Adrenal gland (tissue), 12 donors: ENCODE data around the gene VAPA. TPM values are rescaled to one million over a fixed set of nuclear protein-coding genes. Genes with fewer than 3 reads are reported as not detected.
A peak's percentile ranks its signal among the peaks of the same experiment; 100 is the strongest.

Experiments used
- DNase-seq, 7 donors: peaks; one replicate each; pipeline ENCODE4 v3.0.0-alpha.2; 2019 to 2020
- H3K27ac ChIP-seq, 5 donors: fragments of 200-600 bp; sonication (generic) in 4 of 5; 1 replicate in 3 of 5; 2 replicates in 2 of 5; pipeline versions ENCODE4 v1.5.1 to v1.8.0; 2016 to 2020; ENCODE audit warnings: mild to moderate bottlenecking in 1 of 5
- H3K27me3 ChIP-seq: fragments of 200-600 bp; 2 replicates; pipeline ENCODE4 v1.8.0; 2021
- H3K36me3 ChIP-seq, 2 donors: fragments of 200-600 bp; replicated peaks in 1 of 2; 1 replicate in 1 of 2; 2 replicates in 1 of 2; pipeline versions ENCODE4 v1.5.1 to v1.8.0; 2018 to 2022
- H3K4me1 ChIP-seq, 2 donors: fragments of 200-600 bp; replicated peaks in 1 of 2; 1 replicate in 1 of 2; 2 replicates in 1 of 2; pipeline versions ENCODE4 v1.5.1 to v1.8.0; 2018 to 2021
- H3K4me3 ChIP-seq, 4 donors: fragments of 200-600 bp; sonication (generic) in 3 of 4; one replicate each; pipeline ENCODE4 v1.5.1; 2016 to 2018
- H3K9me3 ChIP-seq, 3 donors: fragments of 200-600 bp; sonication (generic) in 1 of 3; replicated peaks in 1 of 3; 1 replicate in 2 of 3; 2 replicates in 1 of 3; pipeline versions ENCODE4 v1.5.1 to v1.8.0; 2016 to 2021
- POLR2A ChIP-seq, 2 donors: fragments of 450-650 bp; IDR thresholded peaks; one replicate each; pipeline ENCODE4 v1.6.1; 2017; ENCODE audit warnings: antibody characterized with exemption in 2 of 2, mild to moderate bottlenecking in 2 of 2, moderate library complexity in 1 of 2
- WGBS, 4 donors: extraction: QIAGEN DNeasy Blood & Tissue Kit in 2 of 4; methylation state at CpG; one replicate each; pipeline versions ENCODE4 v1.1.5 to v1.1.7; 2013 to 2017; 5-methylcytosine and 5-hydroxymethylcytosine counted together
- intact Hi-C, 2 donors: fragments of 100-400 bp; cut with DNase I; formaldehyde crosslinking; loops; one replicate each; pipeline versions ENCODE4 v1.14.1 to v1.15.0; 2022 to 2023
- polyA plus RNA-seq, 3 donors: library from polyadenylated mRNA; stranded (reverse); fragments of 200-250 nt in 2 of 3; fragments of 350-450 nt in 1 of 3; fragmentation: Illumina TruSeq in 1 of 3; extraction: RNeasy Lipid Tissue Mini Kit (QIAGEN cat#74804) in 1 of 3; gene quantifications; one replicate each; pipeline ENCODE4 v1.2.3, GENCODE V29; 2013 to 2014
- total RNA-seq, 9 donors: library from RNA; depleted of rRNA in 4 of 9; stranded (reverse); fragments of >200 nt in 4 of 9; fragments of 120-200 nt in 1 of 9; fragmentation: NEBNext Ultra II Directional in 1 of 9; extraction: Animal tissue kit (Norgen Biotek cat#: 25700) in 1 of 9; gene quantifications; one replicate each; pipeline versions ENCODE4 v1.1.0 to v1.2.4, GENCODE V29; 2013 to 2023
- TF ChIP-seq, protein P1 (sequence below), 6 experiments: fragments of 450-650 bp in 4 of 6; fragments of 200-600 bp in 2 of 6; sonication (generic) in 1 of 6; IDR thresholded peaks; 1 replicate in 5 of 6; 2 replicates in 1 of 6; pipeline versions ENCODE4 v1.5.1 to v1.8.0; 2016 to 2021; ENCODE audit warnings: antibody characterized with exemption in 6 of 6, mild to moderate bottlenecking in 2 of 6, moderate library complexity in 1 of 6
- donor health status: healthy with polysubstance abuse.
- donor health status: Bipolar disorder and iron deficiency.
- donor health status: DM: yes; HTN: yes; CAD: no.
- donor health status: DM: no; HTN: no; CAD: no.
- donor health status: DM: no; HTN: no; CAD: no.
- donor health status: DM: yes; HTN: yes; CAD: no.

VAPA gene
- total and polyA plus RNA-seq, 12 donors: 71.3 to 900 (median 436) TPM

DNA sequence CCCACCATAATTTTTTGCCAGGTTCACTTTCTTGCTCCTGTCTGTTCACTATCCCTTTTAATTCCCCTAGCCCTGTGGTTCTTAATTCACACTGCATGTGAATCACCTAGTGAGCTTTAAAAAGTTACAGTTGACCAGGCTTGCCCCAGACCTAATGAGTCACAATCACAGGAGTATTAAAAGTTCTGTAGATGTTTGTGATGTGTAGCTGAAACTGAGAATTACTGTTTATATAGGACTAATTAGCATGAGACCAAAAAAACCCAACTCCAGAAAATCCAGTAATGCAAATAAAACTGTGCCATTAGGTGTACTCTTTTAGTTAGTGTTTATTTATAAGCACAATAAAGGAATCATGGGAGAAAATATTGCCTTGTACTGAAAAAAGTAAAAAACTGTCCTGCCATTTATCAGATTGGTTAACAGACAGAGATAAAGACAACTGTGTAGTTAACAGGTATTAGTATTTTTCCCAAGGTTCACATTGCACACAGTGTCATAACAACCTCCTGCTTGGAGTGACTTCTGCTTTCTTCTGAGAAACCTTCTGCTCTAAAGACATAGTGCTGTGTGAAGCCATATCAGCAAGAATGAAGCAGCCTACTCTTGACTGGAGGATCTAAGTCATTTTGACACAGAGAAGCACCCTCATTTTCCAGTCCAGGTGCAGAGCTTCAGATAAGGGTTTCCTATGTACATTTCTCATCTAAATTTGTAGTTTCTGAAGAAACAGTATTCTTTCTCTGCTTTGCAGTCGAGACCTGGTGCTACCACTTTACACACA is 39.0 kb downstream of the VAPA start:
- Histone ChIP-seq H3K36me3 (peaks cover 0 to 55% of the 10 kb centered on the region in 2 donors), H3K9me3 (no peaks in the 10 kb centered on the region), H3K27ac (peak overlapping the region in 2 of 5 donors; percentile 31 to 32), H3K27me3 (no peaks in the 10 kb centered on the region), H3K4me1 (peaks cover 6 to 31% of the 10 kb centered on the region in 2 donors), H3K4me3 (no peak overlapping the region)
- TF ChIP-seq, protein P1, sequence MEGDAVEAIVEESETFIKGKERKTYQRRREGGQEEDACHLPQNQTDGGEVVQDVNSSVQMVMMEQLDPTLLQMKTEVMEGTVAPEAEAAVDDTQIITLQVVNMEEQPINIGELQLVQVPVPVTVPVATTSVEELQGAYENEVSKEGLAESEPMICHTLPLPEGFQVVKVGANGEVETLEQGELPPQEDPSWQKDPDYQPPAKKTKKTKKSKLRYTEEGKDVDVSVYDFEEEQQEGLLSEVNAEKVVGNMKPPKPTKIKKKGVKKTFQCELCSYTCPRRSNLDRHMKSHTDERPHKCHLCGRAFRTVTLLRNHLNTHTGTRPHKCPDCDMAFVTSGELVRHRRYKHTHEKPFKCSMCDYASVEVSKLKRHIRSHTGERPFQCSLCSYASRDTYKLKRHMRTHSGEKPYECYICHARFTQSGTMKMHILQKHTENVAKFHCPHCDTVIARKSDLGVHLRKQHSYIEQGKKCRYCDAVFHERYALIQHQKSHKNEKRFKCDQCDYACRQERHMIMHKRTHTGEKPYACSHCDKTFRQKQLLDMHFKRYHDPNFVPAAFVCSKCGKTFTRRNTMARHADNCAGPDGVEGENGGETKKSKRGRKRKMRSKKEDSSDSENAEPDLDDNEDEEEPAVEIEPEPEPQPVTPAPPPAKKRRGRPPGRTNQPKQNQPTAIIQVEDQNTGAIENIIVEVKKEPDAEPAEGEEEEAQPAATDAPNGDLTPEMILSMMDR (IDR thresholded peaks at IDR 0.05): no peak
- no peak for TF ChIP-seq POLR2A (IDR thresholded peaks at IDR 0.05)
- 75 to 89% (median 85%) methylated on average over 1 of the region's 1 CpG for WGBS, 4 donors
- DNase-seq: no peak
- intact Hi-C loops: no loop called here

DNA sequence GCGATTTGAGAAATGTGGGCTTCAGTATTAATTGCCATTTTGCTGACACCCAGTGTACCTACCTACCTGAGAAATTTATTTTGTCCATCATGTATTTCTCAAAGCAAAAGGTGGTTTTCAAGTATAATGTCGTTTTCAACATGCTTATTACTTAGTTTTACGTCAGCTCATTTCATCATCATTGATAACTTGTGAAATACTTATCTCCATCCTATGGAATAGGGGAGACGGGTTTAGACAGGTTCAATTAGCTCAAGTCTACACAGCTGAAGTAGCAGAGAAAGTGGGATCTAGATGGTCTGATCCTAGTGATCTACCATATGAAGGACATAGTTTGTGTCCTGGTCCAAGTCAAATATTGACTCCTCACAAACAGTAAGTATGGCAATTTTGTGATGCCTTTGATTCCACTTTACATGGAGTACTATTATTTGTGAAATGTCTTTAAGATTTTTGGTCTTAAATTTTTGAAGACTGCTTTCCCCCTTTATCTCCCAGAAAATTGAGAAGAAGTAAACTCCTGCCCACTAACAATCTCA is 45.1 kb downstream of the VAPA start:
- intact Hi-C loops: no loop called here
- TF ChIP-seq POLR2A (IDR thresholded peaks at IDR 0.05): no peak
- TF ChIP-seq, protein P1 (IDR thresholded peaks at IDR 0.05): no peak
- 90 to 93% (median 92%) methylated on average over 4 of the region's 4 CpGs for WGBS, 4 donors
- Histone ChIP-seq H3K4me3 (no peak overlapping the region), H3K27me3 (no peaks in the 10 kb centered on the region), H3K4me1 (peaks cover 0 to 9% of the 10 kb centered on the region in 2 donors), H3K9me3 (no peaks in the 10 kb centered on the region), H3K27ac (no peak overlapping the region), H3K36me3 (peaks cover 0 to 18% of the 10 kb centered on the region in 2 donors)
- no peak for DNase-seq

DNA sequence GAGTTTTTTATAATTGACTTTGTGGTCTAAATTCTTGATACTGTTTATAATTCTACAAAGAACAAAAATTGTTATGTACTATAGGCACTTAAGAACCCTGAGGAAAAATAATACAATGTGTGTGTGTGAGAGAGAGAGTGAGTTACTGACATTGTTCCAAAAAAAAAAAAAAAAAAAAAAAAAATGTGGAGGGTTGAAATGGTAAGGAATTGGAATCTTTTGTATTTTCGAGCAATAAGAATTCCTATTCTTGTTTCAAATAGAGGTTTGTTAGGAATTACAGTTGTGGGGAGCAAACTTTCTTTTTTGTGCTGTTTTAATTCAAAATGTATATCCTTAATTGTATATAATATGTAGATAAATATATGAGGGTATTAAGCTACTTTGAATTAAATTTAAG is 45.7 kb downstream of the VAPA start:
- intact Hi-C loops: no loop called here
- peaks cover 0 to 12% of the 10 kb centered on the region in 2 donors for H3K36me3 ChIP-seq
- 86 to 94% (median 91%) methylated on average over 1 of the region's 1 CpG for WGBS, 4 donors

DNA sequence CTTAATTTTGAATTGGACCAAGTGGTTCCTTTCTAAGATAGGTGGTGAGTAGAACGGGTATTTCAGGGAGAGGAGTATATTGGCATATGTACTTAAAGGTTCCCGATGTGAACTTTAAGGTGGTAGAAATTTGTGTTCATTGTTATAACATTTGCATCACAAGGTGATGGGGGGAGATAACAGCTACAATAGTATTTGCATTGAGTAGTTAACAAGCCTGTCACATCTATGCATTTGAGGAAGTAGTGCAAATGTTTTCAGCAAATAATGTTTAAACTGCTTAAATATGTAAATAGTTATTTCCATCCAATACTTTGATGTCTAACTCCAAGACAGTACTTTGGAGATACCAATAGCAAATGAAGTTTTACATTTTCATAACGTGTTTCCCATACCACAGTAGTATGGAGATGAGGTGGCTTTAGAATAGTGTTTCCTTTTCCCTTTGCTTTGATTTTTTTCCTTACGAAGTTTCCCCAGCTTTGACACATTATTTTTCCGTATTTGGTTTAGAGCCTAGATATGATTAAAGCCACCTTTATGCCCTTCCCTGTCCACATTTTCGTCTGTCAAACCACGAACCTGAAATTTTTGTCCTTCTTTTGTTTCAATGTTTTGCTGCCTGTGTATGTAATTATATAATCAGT is 46.6 kb downstream of the VAPA start:
- H3K9me3 ChIP-seq: no peaks in the 10 kb centered on the region
- H3K4me3 ChIP-seq: no peak overlapping the region
- H3K4me1 ChIP-seq: peaks cover 0 to 9% of the 10 kb centered on the region in 2 donors
- H3K27ac ChIP-seq: no peak overlapping the region
- DNase-seq: no peak
- TF ChIP-seq POLR2A (IDR thresholded peaks at IDR 0.05): no peak
- TF ChIP-seq, protein P1 (IDR thresholded peaks at IDR 0.05): no peak
- H3K27me3 ChIP-seq: no peaks in the 10 kb centered on the region
- intact Hi-C loops: no loop called here
- 61 to 72% (median 62%) methylated on average over 7 of the region's 7 CpGs for WGBS, 4 donors
- peaks cover 0 to 3% of the 10 kb centered on the region in 2 donors for H3K36me3 ChIP-seq

More for the DNA sequence above, 45.7 kb downstream of the VAPA start:
- no peaks in the 10 kb centered on the region for H3K27me3 ChIP-seq
- H3K27ac ChIP-seq: no peak overlapping the region
- no peak overlapping the region for H3K4me3 ChIP-seq
- DNase-seq: no peak
- H3K9me3 ChIP-seq: no peaks in the 10 kb centered on the region
- peaks cover 0 to 9% of the 10 kb centered on the region in 2 donors for H3K4me1 ChIP-seq
- no peak for TF ChIP-seq POLR2A (IDR thresholded peaks at IDR 0.05)
- TF ChIP-seq, protein P1 (IDR thresholded peaks at IDR 0.05): no peak
